ENCODE results near the gene HLTF.

GRCh38 chr3:148981273-148981672, 105.1 kb downstream of the HLTF start:
- TF ChIP-seq ETS1 (IDR thresholded peaks at IDR 0.05) (no peak), POLR2AphosphoS5 (IDR thresholded peaks at IDR 0.05; ENCODE audit: low read depth) (no peak), CTCF (conservative IDR thresholded peaks at IDR 0.05; ENCODE audit: low read depth in 2 of 2) (no peak), EZH2 (IDR thresholded peaks at IDR 0.05; ENCODE audit: low read depth, unreplicated experiment) (no peak), REST (IDR thresholded peaks at IDR 0.05; ENCODE audit: unreplicated experiment) (no peak)

All from GM23338 (cell line).